ENCODE data around the gene KRT82. TPM values are rescaled to one million over a fixed set of nuclear protein-coding genes. Genes with fewer than 3 reads are reported as not detected.
"Not testable (repeated sequence)": the region's sequence is repeated elsewhere in the genome, so short reads cannot be mapped to it uniquely, and the experiment has no call there.

Gene KRT82
- not detected for polyA plus RNA-seq

DNA sequence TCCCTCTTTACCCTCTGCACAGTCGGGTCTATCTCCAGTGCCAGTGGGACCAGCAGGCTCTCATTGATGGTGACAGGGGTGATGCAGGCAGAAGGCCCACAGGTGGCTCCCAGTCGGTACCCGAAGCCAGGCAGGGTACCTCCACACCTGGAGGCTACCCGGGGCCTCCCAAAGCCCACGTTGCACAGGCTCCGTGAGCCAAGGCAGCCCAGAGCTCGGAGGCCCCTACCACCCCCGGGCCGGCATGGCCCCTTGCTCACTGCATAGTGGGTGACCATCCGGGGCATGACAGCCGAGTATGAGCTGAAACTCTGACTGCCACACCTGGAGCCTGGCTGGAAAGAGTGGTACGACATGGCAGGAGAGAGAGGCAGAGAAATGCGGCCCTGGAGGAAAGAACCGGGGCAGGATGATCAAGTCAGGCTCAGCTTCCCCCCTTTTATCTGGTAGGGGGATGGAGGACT, at the start of gene KRT82:
TSS of gene KRT82 (minus strand) at position 414 of the 464 bp plus-strand sequence. CDS start at position 356, 58 bp downstream.
- no peak within 1 kb of the TSS for H3K27ac ChIP-seq (ENCODE audit: low read depth, low read length)
- 89 to 93% (median 92%) methylated on average over 14 of the region's 14 CpGs for WGBS, 3 donors

DNA sequence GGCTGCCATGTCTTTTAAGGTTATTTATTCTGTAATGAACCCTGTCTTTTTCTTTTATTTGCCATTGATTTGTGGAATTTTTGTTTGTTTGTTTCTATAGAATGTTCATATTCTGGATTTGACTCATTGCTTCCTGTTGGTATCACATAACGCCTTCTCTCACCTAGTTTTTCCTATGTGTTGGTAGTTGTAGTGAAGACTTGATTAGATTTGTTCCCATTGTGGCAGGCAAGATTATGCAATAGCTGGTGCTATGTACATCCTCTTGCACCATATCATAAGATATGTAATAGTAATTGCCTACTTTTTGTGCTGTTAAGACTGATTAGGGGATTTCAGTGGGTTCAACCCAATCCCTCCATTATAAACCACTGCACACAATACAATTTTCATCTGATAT, 49.7 kb upstream of the KRT82 start:
- WGBS, 3 donors, result 55 to 94% (median 67%) methylated on average over 1 of the region's 1 CpG
- H3K27ac ChIP-seq (ENCODE audit: low read depth, low read length), result no peak overlapping the region

DNA sequence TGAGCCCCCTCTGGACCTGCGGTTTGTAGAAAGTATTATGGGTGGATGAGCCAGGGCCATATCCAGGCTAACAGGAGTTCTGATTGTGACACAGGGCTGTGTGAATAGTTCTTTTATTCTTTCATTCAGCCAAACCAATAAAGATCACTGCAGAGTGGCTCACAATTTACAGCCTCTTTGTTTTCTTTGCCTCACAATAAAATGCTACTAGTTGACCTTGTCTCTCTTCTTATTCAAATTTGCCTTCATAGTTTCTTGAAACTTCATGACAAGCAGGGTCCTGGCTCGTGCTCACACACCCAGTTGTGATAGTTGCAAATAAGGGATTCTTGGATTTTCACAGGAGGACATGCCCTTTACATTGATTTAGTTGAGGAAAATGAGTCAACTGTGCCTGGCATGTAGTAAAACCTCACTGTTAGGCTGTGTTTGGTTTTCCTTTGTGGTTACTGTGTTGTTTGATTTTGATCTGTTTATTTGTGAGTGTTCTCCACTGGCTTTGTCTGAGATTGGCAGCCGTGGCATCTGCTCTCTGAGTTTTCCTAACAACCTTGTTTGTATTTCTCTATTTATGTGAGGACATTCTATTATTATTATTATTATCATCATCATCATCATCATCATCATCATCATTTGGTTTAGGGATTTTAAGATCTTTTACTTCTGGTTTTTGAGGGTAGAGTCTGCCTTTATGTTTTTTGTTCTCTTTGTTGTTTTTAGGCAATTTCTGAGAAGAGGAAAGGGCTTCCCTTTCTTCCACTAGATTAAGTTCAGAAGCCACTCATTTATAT, 48.5 kb upstream of the KRT82 start:
- WGBS, 3 donors, result 44 to 68% (median 60%) methylated on average over 3 of the region's 3 CpGs
- no peak overlapping the region for H3K27ac ChIP-seq (ENCODE audit: low read depth, low read length)

DNA sequence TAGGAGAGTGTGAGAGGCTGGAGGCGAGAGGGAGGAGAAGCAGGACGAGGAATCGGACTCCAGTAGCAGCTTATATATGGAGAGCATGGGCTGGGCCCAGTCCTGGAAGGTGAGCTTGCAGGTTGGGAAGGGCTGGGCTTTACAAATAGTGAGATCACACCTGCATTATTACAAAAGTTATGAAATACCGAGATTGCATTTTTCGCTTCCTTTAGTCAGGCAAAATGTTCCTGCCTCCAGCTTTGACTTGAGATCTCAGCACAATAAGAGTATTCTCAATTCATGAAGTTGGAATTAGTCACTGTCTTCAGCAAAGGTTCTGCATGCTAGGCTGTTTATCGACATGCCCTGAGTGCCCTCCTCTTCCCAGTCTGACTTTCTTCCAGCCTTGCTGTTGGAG, 46.0 kb upstream of the KRT82 start, which contains the start of gene KRT6B:
TSS of gene KRT6B (minus strand) at position 46 of the 400 bp plus-strand sequence. CDS start 68 bp downstream, outside the sequence.
- 81 to 93% (median 91%) methylated on average over 6 of the region's 6 CpGs for WGBS, 3 donors

DNA sequence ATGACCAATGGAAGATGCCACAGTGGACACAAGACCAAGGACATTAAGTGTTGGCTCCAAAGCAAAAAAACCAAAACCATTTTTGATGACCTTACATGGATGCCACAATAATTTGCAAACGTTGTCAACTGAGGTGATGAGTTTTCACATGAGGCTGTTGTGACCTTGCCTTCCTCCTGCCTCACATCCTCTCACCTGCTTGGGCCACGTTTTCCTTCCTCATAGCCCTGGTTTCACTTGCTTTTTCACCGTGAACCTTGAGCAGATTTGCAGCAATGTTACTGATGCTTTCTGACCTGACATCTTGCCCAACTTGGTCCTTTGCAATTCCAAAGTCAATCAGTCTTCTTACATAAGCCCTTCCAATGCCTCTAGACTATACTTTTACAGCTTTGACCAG, 42.1 kb upstream of the KRT82 start:
- H3K27ac ChIP-seq (ENCODE audit: low read depth, low read length), result no peak overlapping the region
- WGBS, 3 donors, result 39 to 51% (median 45%) methylated on average over 3 of the region's 3 CpGs

More for the DNA sequence above, 46.0 kb upstream of the KRT82 start, which contains the start of gene KRT6B:
- H3K27ac ChIP-seq (ENCODE audit: low read depth, low read length), result no peak within 1 kb of the TSS

GRCh38 chr12:52447196-52447595, 41.1 kb upstream of the KRT82 start:
- 82 to 98% (median 92%) methylated on average over 10 to 11 of the region's 11 CpGs for WGBS, 3 donors
- not testable (repeated sequence) for H3K27ac ChIP-seq (ENCODE audit: low read depth, low read length)

DNA sequence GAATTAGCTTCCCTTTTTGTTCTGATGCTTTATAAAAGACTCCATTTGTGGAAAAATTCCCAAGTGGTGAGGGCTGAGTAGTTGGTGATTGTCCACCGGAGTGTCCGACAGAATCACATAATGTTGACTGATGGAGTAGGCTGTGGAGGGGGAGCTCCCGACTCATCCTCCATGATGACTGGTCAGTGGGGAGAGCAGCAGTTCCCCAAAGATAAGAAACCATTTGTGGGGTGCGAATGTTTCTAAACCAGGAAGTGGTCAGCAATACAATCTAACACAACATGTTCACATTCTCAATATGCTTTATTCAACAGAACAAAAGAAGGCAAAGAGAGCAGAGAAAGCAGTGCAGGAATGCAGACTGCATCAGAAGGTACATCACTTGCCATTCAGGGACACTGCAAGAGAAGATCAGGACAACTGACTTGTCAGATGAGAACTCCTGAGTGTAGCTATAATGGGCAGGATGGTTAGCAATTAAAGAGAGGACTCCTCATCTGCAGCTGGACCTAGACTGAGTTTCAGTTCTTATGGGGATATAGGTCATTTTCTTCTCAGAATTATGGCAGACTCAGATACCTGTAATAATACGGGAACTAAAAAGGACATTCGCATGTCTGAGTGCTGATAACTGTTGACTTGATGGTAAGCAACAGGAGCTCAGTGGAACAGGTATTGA, 40.4 kb upstream of the KRT82 start:
- 62 to 82% (median 66%) methylated on average over 6 of the region's 6 CpGs for WGBS, 3 donors
- no peak overlapping the region for H3K27ac ChIP-seq (ENCODE audit: low read depth, low read length)

GRCh38 chr12:52445876-52446275, 39.7 kb upstream of the KRT82 start:
- no peak overlapping the region for H3K27ac ChIP-seq (ENCODE audit: low read depth, low read length)
- WGBS, 3 donors, result 58 to 69% (median 63%) methylated on average over 3 of the region's 3 CpGs

DNA sequence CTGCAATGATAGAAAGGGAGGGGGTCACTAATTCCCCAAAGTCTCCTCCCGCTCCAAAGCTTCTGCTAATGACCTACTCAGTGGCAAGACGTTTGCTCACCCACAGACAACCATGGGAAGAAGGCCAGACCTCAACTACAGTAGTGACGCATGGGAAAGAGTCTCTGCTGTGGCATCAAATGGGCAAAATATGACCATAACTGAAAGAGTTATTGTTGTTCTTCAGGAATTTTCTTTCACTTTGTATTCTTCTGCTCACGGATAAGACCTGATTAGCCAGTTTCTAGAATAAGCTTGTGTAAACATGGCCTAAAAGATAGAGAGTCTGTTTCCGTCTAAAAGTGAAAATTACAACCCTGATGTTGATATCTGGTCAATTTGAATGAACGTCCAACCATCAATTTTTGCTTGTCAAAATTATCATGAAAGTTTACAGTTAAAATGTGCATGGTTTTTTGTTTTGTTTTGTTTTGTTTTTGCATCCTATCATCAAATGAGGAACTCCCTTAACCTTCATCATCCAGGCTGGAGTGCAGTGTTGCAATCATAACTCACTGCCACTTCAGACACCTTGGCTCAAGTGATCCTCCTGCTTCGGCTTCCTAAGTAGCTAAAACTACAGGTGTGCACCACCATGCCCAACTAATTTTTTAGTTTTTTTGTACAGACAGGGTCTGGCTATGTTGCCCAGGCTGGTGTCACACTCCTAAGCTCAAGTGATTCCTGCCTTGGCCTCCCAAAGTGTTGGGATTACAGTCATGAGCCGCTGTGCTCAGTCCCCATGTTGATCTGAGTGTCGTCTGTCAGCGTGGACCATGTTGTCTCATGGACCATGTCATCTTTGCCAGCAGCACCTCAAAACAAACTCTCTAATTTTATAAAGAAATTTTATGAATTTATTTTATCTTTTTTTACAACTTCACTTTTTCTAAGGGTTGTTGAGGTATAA, 38.8 kb upstream of the KRT82 start:
- WGBS, 3 donors, result 59 to 76% (median 69%) methylated on average over 10 of the region's 10 CpGs
- H3K27ac ChIP-seq (ENCODE audit: low read depth, low read length), result no peak overlapping the region

DNA sequence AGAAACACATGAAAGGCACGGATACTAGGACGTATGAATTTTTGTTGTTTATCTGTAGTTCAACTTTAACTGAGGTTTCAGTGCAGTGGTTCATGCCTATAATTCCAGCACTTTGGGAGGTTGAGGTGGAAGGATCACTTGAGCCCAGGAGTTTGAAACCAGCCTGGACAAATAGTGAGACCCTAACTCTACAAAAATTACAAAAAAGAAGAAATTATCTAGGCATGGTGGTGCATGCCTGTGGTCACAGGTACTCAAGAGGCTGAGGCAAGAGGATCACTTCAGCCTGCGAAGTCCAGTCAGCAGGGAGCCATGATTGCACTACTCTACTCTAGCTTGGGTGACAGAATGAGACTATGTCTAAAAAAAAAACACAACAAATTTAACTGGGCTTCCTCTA, 37.8 kb upstream of the KRT82 start:
- 83 to 91% (median 90%) methylated on average over 3 of the region's 3 CpGs for WGBS, 3 donors
- no peak overlapping the region for H3K27ac ChIP-seq (ENCODE audit: low read depth, low read length)

GRCh38 chr12:52442600-52443061, 36.5 kb upstream of the KRT82 start:
- 25 to 38% (median 29%) methylated on average over 6 of the region's 6 CpGs for WGBS, 3 donors
- no peak overlapping the region for H3K27ac ChIP-seq (ENCODE audit: low read depth, low read length)

DNA sequence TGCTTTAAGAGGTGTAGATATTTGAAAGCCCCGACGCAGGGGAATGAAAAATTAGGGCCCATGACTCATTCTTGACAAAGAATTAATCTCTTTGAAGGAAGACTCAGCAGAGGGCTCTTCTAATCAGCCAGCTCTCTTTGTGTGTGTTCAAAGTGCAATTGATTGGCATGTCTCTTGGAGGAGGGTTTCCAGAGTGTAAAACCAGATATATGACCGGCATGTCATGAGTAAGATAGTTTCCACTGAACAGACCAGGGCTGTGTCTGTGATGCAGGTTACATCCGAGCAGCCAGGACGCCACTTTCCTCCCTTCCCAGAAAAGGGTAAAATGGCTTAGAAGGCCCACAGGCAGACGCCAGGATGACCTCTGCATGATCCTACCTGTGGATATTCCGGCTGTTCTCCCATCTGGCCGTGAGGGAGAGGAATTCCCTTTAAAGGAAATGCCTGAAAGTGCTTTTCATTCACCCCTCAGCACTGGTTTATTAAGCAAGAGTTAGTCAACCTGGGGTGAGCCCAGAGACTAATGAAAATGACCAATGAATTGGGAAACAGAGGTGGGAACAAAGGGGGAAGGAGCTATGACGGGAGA, 35.3 kb upstream of the KRT82 start:
- 53 to 64% (median 62%) methylated on average over 9 of the region's 9 CpGs for WGBS, 3 donors
- H3K27ac ChIP-seq (ENCODE audit: low read depth, low read length), result no peak overlapping the region

DNA sequence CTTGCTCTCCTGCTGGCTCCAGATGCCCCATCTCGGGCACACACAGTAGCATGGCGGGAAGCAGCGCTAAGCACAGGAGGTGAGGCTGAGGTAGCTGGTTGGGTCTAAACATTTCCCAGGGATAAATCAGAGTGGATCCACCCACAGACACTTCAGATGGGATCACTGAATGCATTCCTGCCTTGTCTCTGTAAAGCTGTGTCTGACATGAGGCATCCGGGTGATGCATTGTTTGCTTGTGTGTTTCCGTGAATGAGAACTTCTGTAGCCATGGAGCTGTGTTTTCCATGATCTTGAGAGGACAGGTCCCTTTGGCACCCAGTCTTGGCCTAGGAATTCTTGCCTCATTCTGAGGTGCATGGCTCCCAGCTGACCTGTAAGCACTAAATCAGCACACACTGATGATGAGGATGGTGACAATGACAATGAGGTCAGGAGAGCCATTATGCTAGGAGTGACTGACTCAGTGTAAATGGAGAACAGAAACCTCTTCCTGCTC, 34.7 kb upstream of the KRT82 start:
- 92 to 99% (median 95%) methylated on average over 5 of the region's 5 CpGs for WGBS, 3 donors
- no peak overlapping the region for H3K27ac ChIP-seq (ENCODE audit: low read depth, low read length)

DNA sequence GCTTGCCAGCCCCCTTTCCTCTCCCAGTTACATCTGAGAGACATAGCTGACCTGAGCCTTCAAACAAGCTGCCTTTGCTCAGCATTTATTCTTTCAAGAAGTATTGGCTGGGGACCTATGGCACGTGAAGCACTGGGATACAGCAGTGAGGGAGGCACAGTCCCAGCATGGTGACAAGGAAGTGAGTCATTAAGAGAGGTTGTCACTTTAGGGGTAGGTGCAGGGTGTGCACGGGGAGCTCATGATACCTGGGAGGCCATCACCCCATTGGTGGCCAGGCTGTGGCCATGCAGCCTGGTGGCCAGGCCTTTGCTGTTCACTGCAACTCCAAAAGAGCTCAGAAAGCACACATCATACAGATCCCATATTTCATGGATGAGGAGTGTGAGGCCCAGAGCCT, 33.7 kb upstream of the KRT82 start:
- H3K27ac ChIP-seq (ENCODE audit: low read depth, low read length), result no peak overlapping the region
- WGBS, 3 donors, result 75 to 80% (median 77%) methylated on average over 2 of the region's 2 CpGs

DNA sequence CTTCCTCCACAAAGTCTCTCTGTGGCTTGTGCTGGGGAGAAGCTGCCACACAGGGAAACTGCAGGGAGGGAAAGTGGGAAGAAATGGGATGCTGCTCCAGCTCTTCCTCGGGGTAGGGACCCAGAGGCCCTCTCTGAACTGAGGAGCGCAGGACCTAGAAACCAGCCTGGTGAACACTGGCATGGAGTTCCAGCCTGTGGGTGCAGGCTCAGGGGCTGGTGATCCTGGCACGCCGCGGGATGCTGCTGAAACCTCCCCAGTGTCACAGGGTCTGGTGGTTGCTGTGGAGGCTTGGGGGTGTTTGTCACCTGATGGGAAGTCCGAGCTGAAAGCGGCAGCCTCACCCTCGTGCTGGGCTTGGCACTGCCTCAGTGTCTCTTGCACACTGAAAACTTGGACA, 33.3 kb upstream of the KRT82 start:
- WGBS, 3 donors, result 77 to 79% (median 78%) methylated on average over 8 of the region's 8 CpGs
- no peak overlapping the region for H3K27ac ChIP-seq (ENCODE audit: low read depth, low read length)

DNA sequence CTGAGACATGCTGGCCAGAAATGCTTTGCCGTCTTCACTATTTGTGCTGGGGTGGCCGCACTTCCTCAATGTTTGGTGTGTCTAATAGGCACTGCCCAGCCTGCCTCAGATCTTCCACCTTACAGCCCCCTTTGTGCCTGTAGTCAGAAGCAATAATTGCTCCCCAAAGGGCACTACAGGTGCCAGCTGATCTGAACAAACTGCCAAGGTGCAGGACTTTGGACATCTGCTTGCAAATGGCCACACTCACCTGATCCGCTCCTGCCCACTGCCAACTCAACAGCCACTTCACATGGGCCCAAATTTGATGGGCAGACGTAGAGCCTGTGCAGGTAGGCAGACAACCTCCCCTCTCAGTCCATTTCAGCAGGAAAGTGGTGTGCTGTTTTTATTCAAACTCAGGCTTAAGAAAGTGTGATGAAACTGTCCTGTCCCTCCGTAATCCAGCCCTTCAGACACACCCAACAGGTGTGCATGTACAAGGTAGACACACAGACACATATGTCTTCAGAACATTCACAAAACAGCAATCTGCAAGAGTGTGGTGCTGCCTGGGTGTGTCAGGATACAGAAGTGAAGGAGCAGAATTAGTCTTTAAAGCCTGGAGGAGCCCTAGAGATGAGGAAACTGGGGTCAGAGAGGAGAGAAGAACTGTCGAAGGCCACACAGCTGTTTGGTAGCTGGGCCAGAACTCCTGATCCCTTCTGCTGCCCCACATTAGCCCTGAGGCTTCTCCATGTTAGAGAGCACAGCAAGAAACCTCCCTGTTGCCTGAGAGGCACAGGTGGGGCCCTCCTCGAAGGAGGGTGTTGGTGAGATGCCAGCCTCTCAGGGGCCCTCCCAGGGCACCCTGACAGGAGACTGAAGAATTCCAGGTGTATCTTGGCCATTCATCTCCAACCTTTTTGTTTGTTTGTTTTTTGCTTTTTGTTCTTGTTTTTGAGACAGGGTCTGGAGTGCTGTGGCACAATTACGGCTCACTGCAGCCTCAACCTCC, 32.5 kb upstream of the KRT82 start:
- H3K27ac ChIP-seq (ENCODE audit: low read depth, low read length), result no peak overlapping the region
- WGBS, 3 donors, result 83 to 89% (median 85%) methylated on average over 8 of the region's 8 CpGs

DNA sequence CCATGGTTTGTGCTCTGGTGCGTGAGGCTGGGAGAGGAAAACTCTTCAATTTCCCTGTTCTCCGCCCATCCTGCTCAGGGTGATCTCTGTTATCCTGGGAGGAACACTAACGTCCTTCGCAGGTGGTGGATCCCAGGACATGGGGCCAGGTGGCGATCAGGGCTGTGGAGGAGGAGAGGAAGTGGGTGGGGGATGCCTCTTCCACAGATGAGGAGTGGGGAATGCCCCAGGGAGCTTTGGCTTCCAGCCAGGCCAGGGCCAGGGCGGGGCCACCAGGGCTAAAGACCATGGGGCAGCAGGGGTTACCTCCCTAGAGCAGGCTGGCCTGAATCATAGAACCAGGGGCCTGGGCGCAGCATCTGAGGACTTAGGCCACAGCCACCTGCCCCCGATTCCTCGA, 31.4 kb upstream of the KRT82 start:
- H3K27ac ChIP-seq (ENCODE audit: low read depth, low read length), result no peak overlapping the region
- 65 to 70% (median 69%) methylated on average over 9 of the region's 9 CpGs for WGBS, 3 donors

Measured in adipose tissue (tissue), 3 donors.